SK-MEL-5 (cell line): ENCODE results near the gene ZSCAN18. TPM values are rescaled to one million over a fixed set of nuclear protein-coding genes. Genes with fewer than 3 reads are reported as not detected.

Experiments used
- DNase-seq: peaks from one replicate; pipeline ENCODE4 v3.0.0-alpha.2; 2016; ENCODE audit warnings: low read depth, low spot score
- in situ Hi-C: cut with HindIII; loops from 2 replicates; pipeline ENCODE4 v1.10.0; 2016; ENCODE audit warnings: low sequenced_read_pairs, high pct_unique_total_duplicates, low pct_unique_long_range_greater_than_20kb
- total RNA-seq: library from RNA; depleted of rRNA; stranded (reverse); fragments of >200 nt; shearing (Covaris generic); gene quantifications from 2 replicates; pipeline ENCODE4 v1.2.3, GENCODE V29; 2014

ZSCAN18 gene
- total RNA-seq, 1 experiment from 2014 or later: 3.6 TPM

DNA sequence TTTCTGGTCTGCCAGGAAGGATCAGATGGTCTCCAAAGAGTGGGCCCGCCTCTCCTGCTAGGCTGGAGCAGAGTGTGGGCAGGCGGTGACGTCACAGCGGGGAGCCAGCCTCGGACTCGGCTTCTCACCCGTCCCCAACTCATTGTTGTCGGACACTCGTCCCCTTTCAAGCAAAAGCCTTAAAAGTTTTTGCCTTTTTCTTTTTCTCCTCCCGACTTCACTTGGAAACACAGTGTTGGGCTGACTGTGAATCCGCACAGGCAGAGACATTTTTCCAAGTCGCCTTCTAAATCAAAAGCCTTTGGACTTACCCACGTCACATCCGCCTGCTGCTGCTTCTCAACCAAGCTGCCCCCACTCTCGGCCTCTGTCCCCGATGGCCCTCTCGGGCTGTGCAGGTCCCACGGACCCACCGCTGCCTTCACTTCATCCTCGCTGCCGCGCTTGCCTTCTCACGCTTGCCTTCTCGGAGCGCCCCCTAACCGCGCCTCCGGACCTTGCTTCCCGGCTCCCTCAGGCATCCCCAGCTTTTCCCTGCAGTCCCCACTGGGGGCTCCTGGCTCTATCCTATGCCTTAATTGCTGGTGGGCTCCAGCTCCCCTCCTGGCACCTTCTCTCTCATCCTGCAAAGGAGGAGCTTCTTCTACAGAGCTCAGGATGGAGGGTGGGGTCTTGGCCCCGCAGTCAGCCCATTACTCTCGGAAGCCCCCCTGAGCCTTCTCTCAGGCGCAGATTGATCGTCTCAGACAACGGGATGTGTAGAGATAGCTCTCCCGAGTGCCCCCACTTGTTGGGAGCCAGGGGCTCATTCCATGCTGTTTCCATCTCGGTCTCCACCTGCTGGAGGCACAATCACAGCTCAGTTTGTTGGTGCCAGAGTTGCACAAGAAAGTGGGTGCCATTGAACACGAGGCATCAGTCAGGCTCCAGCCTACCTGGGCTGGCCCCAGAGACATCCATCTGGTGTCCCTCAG is 42.8 kb downstream of the ZSCAN18 start:
- in situ Hi-C loops: no loop called here
- DNase-seq: no peak

DNA sequence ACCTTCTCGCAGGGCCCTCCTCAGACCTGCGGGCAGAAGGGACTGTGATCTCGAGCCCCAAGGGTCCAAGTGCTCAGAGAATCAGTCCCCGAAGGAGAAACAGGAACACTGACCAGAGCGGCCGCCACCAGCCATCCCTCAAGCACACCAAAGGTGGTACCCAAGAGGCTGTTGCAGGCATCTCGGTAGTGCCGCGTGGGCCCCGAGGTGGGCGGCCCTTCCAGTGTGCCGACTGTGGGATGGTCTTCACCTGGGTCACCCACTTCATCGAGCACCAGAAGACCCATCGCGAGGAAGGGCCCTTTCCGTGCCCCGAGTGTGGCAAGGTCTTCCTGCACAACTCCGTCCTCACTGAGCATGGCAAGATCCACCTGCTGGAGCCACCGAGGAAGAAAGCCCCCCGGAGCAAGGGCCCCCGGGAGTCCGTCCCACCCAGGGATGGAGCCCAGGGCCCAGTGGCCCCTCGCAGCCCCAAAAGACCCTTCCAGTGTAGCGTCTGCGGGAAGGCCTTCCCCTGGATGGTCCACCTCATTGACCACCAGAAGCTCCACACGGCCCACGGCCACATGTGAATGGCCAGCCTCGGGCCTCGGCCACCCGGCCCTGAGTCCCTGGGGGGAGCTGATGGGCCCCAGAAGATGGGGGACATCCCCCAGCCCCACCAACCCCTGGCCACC is 44.4 kb downstream of the ZSCAN18 start:
- DNase-seq: no peak
- in situ Hi-C loops: no loop called here

DNA sequence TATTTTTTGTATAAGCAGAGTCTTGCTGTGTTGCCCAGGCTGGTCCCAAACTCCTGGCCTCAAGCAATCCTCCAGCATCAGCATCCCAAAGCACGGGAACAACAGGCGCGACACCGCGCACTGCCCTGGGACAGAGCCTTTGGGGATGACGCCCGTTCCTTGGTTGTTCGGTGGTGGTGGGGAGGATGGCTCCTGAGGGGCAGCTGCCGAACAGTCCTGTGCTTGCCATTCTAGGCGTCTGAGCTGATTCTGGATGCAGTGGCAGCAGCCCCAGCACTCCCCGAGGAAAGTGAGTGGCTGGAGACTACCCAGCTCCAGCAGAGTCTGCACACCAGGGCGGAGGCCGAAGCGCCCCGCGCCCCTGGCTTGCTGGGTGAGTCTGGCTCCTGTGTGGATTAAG is 45.8 kb downstream of the ZSCAN18 start:
- in situ Hi-C loops: no loop called here
- DNase-seq: no peak

DNA sequence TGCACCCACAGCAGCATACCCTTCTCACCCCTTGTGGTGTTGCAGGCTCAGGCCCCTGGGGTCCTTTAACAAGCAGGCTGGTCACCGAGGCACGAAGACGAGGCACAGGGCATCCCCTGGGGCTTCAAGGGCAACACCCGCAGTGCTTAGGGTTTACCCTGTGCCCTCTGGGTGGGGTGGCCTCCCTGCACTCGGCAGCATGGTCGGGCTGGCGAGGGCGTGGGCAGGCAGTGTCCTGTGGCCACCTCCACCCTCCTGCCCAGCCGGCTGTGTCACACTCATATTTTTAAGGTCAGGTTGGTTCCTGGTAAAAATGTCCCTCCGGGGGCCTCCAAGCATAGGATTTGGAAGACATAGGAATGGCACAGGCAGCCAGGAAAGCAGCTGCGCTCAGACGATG is 50.4 kb downstream of the ZSCAN18 start:
- in situ Hi-C loops: no loop called here
- DNase-seq: no peak

DNA sequence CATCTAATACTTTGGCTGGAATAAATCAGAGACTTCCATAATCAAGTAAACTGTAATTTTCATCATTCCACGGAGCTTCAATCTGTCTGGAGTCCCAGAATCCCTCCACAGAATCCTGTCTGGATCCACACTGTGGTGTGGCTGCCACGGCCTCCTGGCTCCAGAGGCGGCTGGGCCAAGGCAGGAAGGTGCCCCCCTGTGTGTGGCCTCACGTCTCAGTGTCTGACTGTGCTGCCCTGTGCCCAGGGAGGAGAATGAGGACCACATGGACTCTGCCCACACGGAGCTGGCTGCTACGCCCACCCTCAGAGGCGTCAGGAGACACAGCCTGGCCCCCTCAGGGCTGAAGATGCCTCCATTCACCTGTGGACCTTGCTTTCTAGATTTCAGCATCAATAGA is 51.2 kb downstream of the ZSCAN18 start:
- in situ Hi-C loops: no loop called here
- no peak for DNase-seq

DNA sequence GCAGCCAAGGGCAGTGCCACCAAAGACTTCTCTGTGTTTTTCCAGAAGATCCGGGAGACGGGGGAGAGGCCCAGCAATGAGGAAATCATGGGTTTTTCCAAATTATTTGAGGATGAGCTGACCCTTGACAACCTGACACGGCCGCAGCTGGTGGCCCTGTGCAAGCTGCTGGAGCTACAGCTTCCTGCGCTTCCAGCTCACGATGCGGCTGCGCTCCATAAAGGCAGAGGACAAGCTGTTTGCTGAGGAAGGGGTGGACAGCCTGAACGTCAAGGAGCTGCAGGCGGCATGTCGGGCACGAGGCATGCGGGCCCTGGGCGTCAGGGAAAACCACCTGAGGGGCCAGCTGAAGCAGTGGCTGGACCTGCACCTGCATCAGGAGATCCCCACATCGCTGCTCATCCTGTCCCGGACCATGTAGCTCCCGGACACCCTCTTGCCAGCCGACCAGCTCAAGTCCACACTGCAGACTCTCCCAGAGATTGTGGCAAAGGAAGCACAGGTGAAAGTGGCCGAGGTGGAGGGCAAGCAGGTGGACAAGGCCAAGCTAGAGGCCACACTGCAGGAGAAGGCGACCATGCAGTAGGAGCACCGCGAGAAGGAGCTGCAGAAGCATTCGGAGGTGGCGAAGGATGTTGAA is 52.5 kb downstream of the ZSCAN18 start:
- DNase-seq: no peak
- in situ Hi-C loops: no loop called here

DNA sequence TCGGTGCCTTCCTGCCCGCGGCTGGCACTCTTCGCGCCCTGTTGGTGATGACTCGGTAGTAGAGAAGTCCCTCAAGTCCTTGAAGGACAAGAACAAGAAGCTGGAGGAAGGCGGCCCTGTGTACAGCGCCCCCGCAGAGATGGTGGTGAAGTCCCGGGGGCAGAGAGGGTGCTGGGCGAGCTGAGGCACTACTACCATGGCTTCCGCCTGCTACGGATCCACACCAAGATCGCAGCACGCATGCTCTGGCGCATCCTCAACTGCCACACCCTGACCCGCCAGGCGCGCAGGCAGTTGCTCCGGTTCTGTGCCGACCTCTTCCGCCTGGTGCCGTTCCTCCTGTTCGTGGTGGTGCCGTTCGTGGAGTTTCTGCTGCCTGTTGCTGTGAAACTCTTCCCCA is 53.1 kb downstream of the ZSCAN18 start:
- in situ Hi-C loops: no loop called here
- no peak for DNase-seq

DNA sequence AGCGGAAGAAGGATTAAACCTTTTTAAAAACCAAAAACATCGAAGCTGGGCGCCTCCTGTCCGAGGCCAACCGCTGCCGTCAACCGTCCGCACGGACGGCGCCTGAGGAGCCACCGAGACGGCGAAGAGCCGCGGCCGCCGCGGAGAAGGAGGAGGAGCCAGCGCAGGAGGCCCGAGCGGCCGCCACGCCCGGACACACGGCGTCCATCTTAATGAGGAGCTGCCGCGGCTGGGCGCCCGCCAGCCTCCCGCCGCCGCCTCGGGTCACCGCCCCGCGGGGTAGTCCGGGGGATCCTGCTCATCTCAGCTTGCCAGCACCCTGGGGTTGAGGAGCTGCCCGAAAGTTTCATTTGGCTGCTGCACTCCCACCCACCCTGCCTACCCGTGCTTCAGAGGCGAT is 53.6 kb downstream of the ZSCAN18 start:
- in situ Hi-C loops: no loop called here

DNA sequence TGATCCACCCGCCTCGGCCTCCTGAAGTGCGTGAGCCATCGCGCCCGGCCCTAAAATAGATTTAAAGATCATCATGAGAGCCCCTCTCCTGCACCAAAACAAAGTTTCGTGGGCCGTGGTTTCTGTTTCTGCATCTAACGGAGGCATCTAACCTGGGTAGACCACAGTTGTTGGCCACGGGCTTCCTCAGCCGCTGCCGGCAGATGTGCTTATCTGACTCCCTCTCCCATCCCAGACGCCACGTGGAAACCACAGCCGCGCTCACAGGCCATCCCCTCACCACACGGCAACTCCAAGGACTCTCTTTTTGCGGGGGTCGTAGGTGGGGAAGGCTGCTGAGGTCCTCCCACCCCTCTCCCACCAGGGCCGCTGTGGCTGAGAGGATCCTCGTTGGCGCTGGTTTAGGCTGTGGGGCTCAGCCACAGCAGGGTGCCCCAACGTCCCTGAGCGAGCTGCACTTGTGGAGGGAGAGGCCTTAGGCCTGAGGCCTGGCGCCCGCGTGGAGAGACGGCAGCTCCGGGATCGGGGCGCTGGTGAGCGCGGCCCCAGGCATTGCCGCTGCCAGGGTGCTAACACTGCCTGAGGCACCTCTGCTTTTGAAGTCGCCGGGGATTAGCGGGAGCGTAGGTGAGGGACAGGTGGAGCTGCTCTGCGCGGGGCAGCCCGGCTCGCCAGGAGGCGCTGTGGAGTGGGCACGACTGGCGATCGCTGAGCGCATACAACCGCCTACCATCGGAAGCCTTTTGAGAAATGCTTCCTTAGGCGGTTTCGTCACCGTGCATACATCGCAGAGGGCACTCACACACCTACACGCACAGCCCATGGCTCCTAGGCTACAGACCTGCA is 55.3 kb downstream of the ZSCAN18 start:
- no peak for DNase-seq
- in situ Hi-C loops: no loop called here

More for the DNA sequence above, 53.6 kb downstream of the ZSCAN18 start:
- DNase-seq: no peak

DNA sequence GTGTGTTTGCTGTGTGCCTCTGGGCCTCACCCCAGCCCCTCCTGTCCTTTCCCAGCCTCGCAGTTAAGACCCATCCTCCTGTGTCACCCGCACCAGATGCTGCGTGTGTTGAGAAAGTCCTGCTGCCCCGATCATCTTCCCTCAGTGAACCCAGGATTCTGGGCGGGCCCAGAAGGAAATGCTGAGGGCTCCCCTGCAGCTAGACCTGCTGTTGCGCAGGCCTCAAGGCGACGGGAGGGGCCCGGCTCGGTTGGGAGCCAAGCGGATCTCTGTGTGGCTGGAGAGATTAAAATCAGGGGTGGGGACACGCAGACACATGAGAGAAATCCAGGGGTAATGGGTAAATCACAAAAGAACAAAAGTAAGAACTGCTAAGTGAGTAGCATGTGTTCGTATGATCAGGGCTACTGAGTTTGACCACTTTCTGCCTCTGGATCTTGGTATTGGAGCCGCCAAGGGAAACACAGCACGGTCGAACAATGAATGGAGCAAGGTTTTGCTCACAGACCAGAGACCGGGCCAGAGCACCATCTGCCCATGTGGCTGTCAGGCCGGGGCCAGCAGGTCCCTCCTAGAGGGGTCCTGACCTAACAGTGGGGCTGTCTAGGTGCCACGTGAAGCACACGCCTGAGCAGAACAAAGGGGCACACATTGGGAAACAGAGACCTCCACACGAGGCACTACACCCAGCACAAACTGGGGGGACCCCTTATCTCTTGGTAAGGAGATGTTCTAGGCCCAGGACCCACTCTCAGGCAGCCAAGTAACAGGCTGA is 57.1 kb downstream of the ZSCAN18 start:
- no peak for DNase-seq
- in situ Hi-C loops: no loop called here

DNA sequence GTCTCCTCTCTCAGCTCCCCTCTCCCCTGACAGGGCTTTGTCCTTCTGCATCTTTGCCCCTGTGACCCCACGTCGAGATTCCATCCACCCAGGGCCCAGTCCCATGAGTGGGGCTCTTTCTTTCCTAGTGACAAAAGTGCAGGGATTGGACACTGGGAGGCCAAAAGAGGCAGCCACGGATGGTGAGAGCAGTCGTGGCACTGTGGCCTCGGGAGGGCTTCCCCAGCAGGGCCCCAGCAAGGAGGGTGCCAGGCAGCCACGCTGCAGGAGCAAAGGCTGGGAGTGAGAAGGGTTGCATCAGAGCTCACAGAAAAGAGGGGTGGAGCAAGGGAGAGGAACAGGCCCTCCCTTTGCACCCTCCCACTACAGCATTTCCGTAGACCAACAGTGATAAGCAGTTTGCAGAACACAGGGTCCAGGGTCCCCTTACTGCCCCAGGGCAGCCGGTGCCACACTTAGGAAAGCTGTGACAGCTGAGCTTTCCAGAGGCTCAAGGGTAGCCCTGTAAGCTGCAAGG is 59.3 kb downstream of the ZSCAN18 start:
- in situ Hi-C loops: no loop called here
- no peak for DNase-seq

DNA sequence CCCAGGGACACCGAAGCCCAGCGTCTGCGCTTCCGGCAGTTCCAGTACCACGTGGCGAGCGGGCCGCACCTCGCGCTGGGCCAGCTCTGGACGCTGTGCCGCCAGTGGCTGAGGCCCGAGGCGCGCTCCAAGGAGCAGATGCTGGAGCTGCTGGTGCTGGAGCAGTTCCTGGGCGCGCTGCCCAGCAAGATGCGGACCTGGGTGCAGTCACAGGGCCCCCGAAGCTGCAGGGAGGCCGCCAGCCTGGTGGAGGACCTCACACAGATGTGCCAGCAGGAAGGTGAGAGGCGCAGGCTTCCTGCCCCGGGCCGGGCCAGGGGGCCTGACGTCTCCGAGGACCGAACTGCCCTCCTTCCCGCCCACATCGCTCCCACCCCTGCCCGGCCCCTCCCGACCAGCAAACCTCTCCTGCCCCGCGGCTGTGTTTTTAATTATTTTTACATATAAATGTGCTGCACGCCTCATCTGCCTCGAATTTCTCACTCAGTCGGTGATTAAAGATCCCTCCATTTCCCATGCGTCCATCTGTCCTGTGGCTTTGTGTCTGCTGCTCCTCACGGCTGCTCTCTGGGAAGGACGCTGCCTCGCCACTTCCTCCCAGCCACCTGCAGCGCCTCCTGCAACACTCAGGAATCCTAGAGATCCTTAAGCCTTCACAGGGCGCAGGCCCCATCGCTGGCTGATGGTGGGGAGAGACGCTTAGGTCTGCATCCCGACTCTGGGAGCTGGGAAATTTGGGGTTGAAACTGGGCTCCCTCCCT is 59.9 kb downstream of the ZSCAN18 start:
- no peak for DNase-seq
- in situ Hi-C loops: no loop called here

DNA sequence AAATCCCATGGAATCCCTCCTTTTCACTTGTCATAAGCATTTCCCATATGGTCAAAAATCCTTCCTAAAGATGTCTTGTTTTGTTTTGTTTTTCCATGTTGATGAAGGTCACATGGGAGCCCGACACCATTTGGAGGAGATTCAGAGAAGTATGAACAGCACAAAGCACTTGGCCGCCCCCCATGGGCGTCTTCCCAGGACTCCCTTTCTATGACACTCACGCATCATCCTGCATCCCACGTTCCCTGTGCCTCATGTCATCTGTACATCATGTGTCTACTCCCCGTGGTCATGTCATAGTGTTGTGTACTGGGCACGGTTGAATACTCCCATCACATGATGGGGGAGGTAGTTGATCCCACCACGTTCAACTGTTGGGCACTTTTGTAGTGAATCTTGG is 62.2 kb downstream of the ZSCAN18 start:
- DNase-seq: no peak
- in situ Hi-C loops: no loop called here

DNA sequence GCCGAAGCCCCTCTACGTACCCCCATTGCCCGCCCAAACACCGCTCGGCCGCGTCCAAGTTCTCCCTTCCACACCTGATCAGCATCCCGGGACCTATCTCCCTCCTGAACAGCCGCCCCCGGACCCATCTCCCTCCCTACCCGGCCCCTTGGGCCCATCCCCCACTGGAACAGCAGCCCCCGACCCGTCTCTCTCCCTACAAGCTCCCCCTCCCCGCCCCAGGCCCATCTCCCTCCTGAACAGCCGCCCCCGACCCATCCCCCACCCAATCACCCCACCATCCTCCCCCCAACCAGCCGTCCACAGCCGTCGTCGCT is 63.6 kb downstream of the ZSCAN18 start:
- in situ Hi-C loops: no loop called here
- no peak for DNase-seq
